NCI-H2081 treated with DMSO at 0.1 percent for 48 hours (cell line): ENCODE results near the gene NTM.
A peak's percentile ranks its signal among the peaks of the same experiment; 100 is the strongest.

Experiments used
- DNase-seq: peaks from one replicate; lab custom pipeline; 2025; lab: John Stamatoyannopoulos, UW

Gene NTM

DNA sequence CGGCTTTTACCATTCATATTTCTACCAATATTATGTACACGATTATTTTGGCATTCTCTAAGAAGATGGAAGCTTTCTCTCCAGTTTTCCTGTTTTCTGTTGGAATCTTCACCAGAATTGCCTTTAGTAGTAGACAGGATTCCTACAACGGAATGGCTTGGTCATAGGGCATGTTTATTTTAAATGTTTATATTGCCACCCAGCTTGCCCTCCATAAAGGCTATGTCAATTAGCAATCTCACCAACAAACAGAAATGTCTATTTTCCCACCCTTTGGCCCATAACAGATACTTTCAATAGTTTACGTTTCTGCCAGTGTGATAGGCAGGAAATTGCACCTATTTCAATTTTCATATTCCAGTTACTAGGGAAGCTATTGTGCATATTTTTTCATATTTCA lies 893.5 kb downstream of the NTM start:
- no peak for DNase-seq

DNA sequence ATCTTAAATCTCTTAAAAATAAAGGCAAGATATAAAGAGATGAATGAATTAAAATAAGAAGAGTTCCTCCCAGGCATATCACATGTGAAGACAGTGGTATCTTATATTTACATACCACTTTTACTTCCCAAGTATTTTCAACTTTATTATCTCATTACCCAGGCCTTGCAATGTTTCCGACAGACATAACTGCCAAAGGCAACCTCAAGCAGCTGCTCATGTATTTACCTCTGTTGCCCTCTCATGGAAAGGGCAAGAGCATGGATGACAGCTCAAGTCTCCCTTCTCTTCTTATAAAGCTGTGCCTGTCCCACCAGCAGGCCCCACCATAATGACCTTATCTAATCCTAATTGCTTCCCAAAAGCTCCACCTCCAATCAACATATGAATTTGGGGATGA lies 894.2 kb downstream of the NTM start:
- no peak for DNase-seq

DNA sequence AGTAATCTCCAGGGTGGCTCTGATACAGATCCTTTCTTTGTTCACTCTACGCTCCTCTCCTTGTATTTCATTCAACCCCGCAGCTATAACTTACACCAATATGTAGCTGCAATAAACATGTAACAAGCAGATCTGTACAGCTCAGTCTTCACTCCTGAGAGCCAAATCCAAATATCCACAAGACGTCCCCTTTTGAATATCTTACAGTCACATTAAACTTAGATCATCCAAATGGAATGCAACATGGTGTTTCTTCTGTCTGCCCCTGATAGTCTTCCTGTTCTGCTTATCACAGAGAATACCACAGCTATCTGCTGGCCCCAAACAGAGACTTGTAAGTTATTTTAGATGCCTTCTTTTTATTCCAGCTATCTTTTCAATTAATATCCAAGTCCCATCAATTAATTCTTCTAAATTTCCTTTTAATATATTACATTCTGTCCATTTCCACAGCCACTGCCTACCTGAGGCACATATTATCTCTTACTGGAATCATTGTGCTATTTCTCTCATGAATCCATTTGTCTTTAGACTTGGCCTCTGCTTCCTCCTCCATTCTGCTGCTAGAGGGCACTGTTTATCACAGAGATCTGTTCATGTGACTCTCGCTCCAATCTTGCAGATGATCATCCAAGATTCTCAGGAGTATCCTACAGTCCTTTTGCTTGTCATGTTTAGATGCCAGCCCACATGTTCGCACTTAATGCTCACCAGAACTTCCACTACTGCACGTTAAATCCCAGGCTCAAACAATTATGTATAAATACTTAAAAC lies 908.6 kb downstream of the NTM start:
- DNase-seq: no peak

DNA sequence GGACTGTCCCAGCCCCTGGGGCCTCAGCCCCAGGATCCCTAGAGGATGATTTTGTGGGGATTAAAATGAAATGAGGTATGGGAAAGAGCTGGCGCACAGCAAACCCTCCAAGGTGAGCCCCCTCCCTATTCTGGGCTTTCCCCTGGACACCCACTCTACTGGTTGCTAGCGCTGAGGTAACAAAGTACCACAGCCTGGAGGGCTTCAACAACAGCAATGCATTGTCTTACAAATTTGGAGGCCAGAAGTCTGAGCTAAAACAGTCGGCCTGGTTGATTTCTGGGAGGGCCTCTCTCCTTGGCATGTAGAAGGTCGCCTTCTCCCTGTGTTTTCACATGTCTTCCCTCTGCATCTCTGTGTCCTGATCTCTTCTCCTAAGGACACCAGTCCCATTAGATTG lies 913.6 kb downstream of the NTM start:
- DNase-seq: no peak

DNA sequence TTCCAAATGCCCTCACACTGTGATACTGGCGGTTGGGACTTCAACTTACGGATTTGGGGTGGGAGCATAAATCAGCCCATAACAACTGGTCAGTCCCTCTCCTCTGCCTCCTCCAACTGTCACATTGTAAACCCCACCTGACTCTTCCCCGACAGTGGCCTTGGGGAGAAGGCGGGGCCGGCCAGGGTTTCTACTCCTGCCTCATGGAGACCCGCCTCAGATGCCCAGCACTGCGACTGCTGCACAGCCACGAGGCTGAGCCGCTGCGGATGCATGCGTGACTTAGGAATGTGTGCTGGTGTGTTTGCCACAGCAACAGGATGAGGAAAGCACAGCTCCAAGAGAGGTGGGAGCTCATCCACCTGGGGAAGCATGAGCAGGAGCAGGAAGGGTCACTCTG lies 914.2 kb downstream of the NTM start:
- no peak for DNase-seq

DNA sequence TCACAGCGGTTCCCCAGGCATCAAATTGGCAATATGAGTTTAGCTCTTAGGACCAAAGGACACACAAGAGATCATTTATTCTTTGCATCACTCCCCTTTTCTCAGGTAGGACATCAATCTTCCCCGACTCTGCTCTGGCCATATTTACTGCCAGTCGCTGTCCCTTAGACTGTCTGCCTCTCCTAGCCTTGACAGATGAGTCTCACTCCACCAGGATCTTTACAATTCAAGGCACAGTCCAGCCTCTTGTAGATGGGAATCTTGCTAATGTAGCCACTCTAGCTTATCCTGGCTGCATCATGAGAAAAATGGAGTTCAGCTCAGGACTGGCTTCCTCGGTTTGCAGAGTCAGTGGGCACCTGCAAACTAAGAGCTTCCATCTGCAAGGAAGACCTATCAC lies 915.2 kb downstream of the NTM start:
- DNase-seq: no peak

DNA sequence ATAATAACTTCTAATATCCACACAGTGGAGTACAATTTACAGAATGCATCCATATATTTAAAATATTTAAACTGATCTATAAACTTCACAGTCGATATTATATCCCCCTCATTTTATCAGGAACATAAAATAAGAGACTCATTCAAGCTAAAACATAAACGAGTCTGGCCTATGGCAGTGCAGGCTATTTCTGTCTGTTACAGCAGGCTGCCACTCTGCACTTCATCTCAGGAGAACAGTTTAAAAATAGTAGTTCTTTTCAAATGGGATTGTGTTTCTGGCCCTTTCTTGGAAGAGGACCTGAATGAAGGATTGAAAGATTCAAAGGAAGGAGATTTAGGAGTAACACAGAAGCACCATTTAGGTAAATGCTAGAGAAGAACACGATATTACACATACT lies 915.7 kb downstream of the NTM start:
- DNase-seq: no peak

DNA sequence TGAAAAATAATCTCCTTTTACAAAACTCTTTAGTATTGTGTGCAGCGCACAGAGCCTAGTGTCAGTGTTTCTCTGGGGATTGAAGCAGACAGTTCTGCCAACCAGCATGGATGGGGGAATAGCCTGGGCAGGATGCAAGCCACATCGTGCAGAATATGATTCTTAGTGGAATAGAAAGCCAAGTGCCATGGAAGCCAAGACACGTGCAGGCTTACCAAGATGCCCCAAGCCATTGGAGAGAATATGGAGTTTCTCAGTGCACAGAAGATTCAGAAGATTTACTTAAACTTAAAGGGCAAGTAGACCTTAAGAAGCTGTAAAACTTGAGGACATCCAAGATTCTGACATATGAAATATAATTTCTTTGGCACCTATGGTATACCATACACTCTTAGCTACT lies 917.6 kb downstream of the NTM start:
- no peak for DNase-seq

DNA sequence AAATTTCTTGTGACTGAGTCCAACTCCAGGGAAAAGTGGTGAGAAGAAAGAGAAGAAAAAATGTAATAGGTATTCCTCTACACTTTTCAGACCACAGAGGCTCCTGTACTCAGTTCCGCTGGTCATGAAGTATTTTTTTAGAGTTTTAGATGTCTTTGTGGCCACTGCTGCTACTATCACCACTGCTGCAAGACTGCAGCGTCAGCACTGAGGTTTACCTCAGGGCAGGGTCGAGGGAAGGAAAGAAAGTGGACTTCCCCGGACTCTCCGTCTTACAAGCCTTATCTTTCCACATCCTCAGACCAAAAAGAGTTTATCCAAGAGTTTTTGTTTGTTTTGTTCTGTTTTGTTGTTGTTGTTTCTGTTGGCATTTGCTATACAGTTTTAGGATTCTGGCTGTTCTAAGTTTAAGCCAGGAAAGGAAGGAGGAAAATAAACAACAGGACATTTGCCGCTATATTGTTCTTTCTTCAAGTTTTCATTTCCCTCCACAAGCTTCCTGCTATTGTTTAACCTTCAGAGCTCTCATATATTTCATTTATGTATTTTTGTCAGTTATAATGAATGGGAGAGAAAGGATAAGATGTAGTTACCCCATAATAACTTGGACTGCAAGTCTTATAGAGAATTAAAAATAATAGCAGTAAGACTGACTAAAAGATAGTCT lies 919.3 kb downstream of the NTM start:
- DNase-seq: no peak

DNA sequence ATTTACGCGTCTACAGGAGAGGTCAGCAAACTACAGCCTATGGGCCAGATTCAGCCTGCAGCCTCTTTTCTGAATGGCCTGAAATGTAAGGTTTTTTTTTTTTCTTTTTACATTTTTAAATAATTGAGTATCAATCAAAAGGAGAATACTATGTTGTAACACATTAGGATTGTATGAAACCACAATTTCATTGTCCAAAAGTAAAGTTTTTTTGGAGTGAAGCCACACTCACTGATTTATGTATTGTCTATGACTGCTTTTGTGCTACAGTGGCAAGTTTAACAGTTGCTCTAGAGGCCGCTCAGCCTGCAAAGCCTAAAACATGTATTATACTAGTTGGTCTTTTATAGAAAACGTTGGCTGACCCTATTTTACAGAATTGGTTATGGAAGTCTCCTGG lies 923.2 kb downstream of the NTM start:
- DNase-seq: no peak

DNA sequence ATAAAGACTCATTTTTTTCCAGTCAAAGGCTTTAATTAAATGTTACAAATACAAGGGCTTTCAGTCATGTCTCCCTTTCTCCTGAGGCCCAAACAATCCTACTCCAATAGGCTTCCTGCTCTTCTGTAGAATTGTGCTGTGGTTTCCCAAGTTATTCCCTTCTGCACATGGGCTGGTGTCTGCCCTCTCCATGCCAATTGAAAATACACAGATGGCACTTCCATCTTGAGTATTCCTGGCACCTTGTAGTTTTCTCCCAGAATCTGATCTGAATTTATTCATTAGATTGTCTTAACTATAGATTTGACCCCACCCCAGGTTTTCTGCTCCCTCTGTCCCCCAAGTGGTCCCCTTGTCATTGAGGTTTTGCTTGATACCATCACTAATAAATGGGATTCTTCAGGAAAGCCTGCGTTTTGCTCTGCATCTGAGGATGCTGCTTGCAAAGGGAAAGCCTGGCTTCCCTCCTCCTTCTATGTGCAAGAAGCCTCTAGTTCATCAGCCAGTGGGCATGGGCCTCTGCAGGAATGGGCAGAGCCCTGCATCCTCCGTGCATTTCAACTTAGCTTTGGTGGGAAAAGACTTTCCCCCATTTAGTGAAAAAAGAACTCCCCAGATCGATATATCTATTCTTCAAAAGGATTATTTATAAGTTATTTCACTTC lies 926.7 kb downstream of the NTM start:
- no peak for DNase-seq

DNA sequence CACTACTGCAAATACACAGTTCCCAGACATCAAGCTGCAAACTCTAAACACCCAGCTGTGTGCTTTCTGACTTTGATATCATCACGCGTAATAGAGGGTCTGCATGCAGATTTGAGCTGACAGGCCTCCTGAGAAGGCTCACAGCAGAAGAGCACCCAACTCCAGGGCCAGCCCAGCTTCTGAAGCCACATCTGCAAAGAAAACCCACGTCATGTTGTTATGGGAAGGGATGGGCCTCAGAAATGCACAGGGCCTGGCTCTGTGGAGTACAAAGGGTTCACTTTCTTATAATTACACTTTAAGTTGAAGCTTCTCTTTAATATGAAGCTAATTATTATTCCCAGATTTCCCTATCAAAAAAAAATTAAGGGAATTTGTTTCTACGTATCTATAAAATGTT lies 927.9 kb downstream of the NTM start:
- DNase-seq: no peak

DNA sequence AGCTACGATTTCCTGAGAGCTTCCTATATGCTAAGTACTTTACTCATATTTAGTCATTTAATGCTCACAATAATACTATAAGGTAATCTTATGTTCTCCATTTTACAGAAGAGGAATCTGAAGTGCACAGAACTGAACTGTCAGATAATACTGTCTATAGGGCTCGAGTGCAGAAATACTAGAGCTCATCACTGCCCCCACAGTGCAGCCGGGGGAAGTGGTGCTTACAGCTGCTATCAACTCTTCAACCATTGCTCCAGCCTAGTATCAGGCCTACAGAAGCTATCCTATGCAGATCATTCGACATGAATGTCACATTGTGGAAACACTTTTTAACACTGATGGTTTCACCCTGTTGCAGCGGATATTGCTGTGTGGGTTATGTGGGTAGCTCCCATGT lies 929.9 kb downstream of the NTM start:
- DNase-seq: no peak

DNA sequence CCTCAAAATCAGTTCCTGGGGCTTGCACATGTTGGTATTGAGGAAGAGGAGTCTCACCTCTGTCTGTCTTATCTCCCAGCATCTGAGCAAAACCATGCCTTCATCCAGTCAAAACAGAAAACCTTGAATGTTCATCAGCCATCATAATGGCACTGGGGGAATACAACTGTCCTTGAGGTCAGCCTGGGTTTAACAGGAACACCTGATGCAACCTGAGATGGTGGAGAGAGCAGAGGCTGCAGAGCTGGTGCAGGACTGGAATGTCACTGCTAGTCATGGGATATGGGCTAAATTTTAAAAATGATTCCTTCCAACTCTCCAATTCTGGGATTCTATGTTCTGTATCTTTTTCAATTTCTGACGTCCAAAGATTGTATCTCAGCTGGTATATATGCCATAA lies 931.0 kb downstream of the NTM start:
- DNase-seq: no peak

DNA sequence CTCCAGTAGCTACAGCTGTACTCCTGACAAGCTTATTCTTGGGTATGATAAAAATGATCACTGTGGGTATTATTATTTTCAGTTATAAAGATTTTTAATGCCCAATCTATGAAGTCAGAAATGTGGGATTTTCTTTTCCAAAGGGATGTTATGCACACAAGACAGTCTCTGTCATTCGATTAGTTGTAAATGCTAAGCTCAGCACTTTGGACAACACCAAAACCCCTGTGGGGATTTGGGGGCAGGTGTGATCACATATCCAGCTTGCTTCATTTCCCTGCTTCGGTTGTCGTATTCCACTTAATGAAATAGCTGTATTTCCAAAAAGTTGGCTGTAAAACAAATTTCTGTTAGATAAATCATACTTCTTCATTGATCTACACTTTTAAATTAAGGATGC lies 931.5 kb downstream of the NTM start:
- DNase-seq: no peak

DNA sequence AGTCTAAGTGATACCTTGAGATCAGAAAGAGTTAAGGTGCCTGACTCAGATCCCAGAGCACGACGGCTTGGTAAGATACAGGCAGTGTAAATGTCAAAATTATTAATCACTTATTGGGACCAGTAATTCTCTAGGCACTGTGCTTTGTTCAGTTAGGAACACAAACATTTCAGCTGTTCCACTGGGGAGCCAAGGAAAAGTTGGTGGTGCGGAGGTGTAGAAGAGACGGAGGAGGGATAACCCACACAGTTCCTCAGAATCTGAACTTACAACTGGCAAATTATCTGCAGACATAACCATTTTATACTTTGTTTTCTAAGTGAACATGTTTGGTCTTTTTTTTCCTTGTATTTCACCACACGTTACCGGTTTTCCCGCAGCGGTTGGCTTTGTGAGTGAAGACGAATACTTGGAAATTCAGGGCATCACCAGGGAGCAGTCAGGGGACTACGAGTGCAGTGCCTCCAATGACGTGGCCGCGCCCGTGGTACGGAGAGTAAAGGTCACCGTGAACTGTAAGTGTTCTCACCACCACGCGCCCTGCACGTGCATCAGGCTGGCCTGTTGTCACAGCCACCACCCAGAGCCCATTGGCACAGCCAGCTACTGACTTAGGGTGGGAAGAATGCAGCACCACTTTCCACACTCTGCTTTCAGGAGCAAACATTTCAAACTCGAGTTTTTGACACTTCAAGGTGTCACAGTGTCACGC lies 937.0 kb downstream of the NTM start:
- no peak for DNase-seq

DNA sequence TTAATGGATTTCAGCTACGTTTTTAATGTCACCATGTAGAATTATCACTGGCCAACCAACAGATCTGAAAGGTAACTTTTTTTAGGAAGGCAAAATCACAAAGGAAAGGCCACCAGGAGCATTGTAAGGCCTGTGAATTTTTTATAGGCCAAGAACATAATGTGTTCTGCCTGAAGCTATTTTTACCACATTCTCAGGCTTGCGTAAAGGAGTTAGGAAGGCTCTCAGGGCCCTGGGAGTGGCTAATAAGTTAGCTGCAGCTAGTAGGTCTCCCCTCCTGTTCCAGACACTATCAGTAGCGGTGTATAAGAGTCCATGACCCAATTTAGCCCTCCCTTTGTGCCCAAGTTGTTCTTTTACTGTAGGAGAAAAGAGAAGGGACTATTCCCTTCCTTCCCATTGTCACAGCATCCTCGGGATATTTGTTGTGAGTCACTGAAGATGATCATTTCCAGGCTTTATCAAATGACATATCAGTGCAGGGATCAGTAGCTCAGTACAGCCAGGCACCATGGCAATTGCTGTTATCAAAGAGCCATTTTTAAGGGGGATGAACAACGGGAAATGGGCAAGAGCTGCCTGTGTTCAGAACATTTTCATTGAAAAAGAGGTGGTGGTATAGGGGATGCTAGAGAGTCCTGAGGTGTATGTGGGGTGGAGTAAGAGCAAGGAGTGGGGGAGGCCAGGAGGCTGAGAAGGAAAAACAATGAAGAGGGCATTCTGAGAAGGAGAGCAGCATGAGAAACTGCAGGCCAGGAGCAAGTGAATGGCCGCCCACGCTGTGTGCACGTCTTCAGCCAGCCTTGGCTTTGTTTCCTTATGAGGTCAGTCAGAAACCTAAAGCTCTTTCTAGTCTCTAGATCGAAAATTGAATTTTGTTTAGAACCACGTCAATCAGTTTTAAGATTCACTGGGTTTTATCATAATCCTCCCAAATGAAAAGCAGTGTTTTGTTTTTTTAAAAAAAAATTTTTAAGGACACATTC lies 940.3 kb downstream of the NTM start:
- DNase-seq: no peak

DNA sequence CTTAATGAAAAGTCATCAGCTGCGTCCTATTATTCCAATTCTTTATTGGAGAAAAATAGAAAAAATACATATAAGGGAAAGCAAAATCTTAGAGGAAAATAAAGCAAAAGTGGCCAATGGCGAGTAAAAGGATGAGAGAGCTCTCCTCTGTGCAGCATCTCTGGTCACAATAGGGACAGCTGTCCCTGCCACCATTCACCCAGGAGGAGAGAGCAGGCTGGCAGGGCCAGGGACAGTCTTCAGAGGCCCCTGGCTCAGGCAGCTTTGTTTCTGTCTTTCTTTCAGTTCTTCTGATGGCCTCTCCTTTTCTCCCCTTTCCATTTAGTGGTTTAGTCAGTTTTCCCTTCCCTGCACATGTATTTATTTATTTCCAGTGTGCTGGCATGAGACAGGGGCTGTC lies 941.3 kb downstream of the NTM start:
- no peak for DNase-seq

DNA sequence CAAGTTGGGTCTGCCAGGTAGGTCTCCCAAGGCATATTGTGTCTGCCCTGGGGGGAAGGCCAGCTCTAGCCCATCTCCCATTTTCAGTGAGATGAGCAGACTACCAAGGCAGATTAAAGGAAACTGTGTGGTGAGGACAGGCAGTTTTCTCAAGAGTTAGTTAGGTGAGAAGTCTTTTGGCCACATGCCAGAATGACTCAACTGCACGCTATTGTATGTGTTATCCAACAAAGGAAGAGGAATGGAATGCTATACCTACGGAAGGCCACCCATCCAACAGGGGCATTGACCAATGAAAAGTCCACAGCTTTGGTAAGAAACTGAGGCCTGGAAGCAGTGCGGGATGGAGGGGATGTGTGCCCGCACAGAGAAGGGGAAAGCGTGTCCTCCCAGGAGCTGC lies 941.7 kb downstream of the NTM start:
- DNase-seq: no peak

DNA sequence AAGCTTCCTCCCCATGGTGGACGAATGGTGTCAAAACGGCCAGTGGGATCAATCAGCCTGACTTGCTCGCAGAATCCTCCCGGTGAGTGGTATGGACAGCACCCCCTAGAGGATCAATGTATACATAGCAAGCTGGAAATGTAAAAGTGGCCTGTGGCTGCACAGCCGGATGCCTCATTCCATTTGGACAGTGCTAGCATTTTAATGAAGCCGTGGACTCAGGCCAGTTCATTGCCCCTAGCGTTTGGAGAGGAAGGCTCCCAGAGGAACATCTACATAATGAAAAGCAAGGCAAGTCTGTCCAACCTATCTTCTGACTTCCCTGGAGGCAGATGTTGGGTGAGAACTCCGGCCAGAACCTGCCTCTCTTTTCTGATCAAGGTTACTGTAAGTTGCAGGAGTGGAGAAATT lies 942.3 kb downstream of the NTM start:
- peak; percentile 22 for DNase-seq

DNA sequence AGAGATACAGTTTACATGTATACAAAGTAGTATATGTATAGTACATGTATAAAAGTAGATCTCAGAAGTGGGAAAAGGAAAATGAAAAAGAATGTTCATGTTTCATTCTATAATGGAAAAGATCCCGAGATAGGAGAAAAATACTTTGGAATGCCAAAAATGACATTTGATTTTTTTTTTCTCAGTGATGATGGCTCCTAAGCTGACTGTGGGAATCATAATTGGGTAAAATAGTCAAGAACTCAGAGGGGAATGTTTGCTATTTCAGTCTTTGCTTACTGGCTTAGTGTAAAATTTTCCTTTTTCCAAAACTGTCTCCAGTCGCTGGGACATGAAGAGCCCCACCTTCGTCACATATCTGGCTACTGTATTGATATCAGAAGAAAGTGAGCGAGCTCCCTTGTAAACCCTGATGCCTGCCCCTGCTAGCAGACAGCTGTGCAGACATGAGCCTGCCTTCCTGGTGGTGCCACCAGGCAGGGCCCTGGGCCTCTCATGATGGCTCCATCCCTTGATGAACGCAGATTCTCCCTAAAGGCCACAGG lies 944.6 kb downstream of the NTM start:
- no peak for DNase-seq
